HT1080 (cell line): Measurements from ENCODE around the gene OR52E8. TPM values are rescaled to one million over a fixed set of nuclear protein-coding genes. Genes with fewer than 3 reads are reported as not detected.
A peak's percentile ranks its signal among the peaks of the same experiment; 100 is the strongest.

Experiments used
- DNase-seq: peaks from one replicate; pipeline ENCODE4 v3.0.0-alpha.2; 2015; ENCODE audit warnings: low read depth
- total RNA-seq: library from RNA; depleted of rRNA; stranded (reverse); fragments of >200 nt; shearing (Covaris generic); gene quantifications from 2 replicates; pipeline ENCODE4 v1.2.3, GENCODE V29; 2014; rRNA removed

Gene OR52E8
- total RNA-seq, 1 experiment from 2014 or later = not detected

- peak; percentile 67 for DNase-seq
Measured at GRCh38 chr11:5808500-5809121, 48.9 kb downstream of the OR52E8 start, which contains the start of gene OR52N2. Gene OR52N2 (plus strand): TSS chr11:5808924. CDS start chr11:5820336, 11,412 bp downstream.

- no peak for DNase-seq
Measured at GRCh38 chr11:5807580-5807979, 49.9 kb downstream of the OR52E8 start.

Other genes starting within 250 kb of the OR52E8 start
- 1.9 and 3.6 TPM in 2 replicates for gene TRIM34, start 232.7 kb downstream of the OR52E8 start, total RNA-seq
- 22.5 and 29.2 TPM in 2 replicates for gene TRIM5, start 172.6 kb downstream of the OR52E8 start, total RNA-seq
- 12.3 and 18.4 TPM in 2 replicates for gene TRIM22, start 167.9 kb downstream of the OR52E8 start, total RNA-seq
- not detected in 2 replicates for gene OR56B1, start 121.2 kb downstream of the OR52E8 start, total RNA-seq
- not detected in 2 replicates for gene OR52N4, start 103.4 kb downstream of the OR52E8 start, total RNA-seq
- not detected in 2 replicates for gene OR52N5, start 74.3 kb downstream of the OR52E8 start, total RNA-seq
- not detected in 2 replicates for gene OR52N1, start 66.4 kb downstream of the OR52E8 start, total RNA-seq
- gene OR52N2, start 48.8 kb downstream of the OR52E8 start, total RNA-seq = not detected in 2 replicates
- gene OR52E6, start 15.8 kb downstream of the OR52E8 start, total RNA-seq = not detected in 2 replicates
- gene OR52E4, start 22.9 kb upstream of the OR52E8 start, total RNA-seq = not detected in 2 replicates
- gene OR52E5, start 35.5 kb upstream of the OR52E8 start, total RNA-seq = not detected in 2 replicates
- not detected in 2 replicates for gene OR56A3, start 84.6 kb upstream of the OR52E8 start, total RNA-seq
- not detected in 2 replicates for gene OR56A5, start 110.8 kb upstream of the OR52E8 start, total RNA-seq
- gene OR52L1, start 129.3 kb upstream of the OR52E8 start, total RNA-seq = not detected in 2 replicates
- not detected in 2 replicates for gene OR56A4, start 149.3 kb upstream of the OR52E8 start, total RNA-seq
- not detected in 2 replicates for gene OR56A1, start 173.1 kb upstream of the OR52E8 start, total RNA-seq
- gene OR56B4, start 250.0 kb upstream of the OR52E8 start, total RNA-seq = not detected in 2 replicates